GM23248 (cell line): Measurements from ENCODE around the gene COL12A1. TPM values are rescaled to one million over a fixed set of nuclear protein-coding genes. Genes with fewer than 3 reads are reported as not detected.
A peak's percentile ranks its signal among the peaks of the same experiment; 100 is the strongest.

Experiments
- DNase-seq: peaks from one replicate; pipeline ENCODE4 v3.0.0-alpha.2; 2015
- H2AFZ ChIP-seq: fragments of 200-600 bp; sonication (generic); 2 replicates; pipeline ENCODE4 v1.6.1; 2016; ENCODE audit warnings: antibody characterized with exemption
- H3F3A ChIP-seq: fragments of 200-600 bp; sonication (generic); 2 replicates; pipeline ENCODE4 v1.6.1; 2016; ENCODE audit warnings: mild to moderate bottlenecking, antibody characterized with exemption, mixed run types; ENCODE audit not compliant: insufficient read depth
- H3K27ac ChIP-seq: fragments of 200-600 bp; sonication (generic); 2 replicates; pipeline ENCODE4 v1.5.1; 2016; ENCODE audit warnings: mild to moderate bottlenecking
- H3K27me3 ChIP-seq: fragments of 200-600 bp; sonication (generic); replicated peaks from 2 replicates; pipeline ENCODE4 v1.6.1; 2016; ENCODE audit warnings: mild to moderate bottlenecking; ENCODE audit not compliant: insufficient read depth
- H3K36me3 ChIP-seq: fragments of 200-600 bp; sonication (generic); 2 replicates; pipeline ENCODE4 v1.6.1; 2016; ENCODE audit warnings: low read depth, mild to moderate bottlenecking
- H3K4me1 ChIP-seq: fragments of 200-600 bp; sonication (generic); 2 replicates; pipeline ENCODE4 v1.6.1; 2016; ENCODE audit warnings: mild to moderate bottlenecking; ENCODE audit not compliant: insufficient read depth
- H3K4me2 ChIP-seq: fragments of 200-600 bp; sonication (generic); one replicate; pipeline ENCODE4 v1.6.1; 2016; ENCODE audit warnings: mild to moderate bottlenecking; ENCODE audit not compliant: unreplicated experiment
- H3K4me3 ChIP-seq: fragments of 200-600 bp; sonication (generic); 2 replicates; pipeline ENCODE4 v1.5.1; 2016; ENCODE audit warnings: mild to moderate bottlenecking
- H3K79me2 ChIP-seq: fragments of 200-600 bp; sonication (generic); 2 replicates; pipeline ENCODE4 v1.6.1; 2016; ENCODE audit warnings: mild to moderate bottlenecking; ENCODE audit not compliant: insufficient read depth
- H3K9ac ChIP-seq: fragments of 200-600 bp; sonication (generic); 2 replicates; pipeline ENCODE4 v1.6.1; 2016; ENCODE audit warnings: mild to moderate bottlenecking
- H3K9me2 ChIP-seq: fragments of 200-600 bp; sonication (generic); 2 replicates; pipeline ENCODE4 v1.6.1; 2016; ENCODE audit warnings: mixed run types, mild to moderate bottlenecking, moderate library complexity; ENCODE audit not compliant: insufficient read depth
- H3K9me3 ChIP-seq: fragments of 200-600 bp; sonication (generic); one replicate; pipeline ENCODE4 v1.6.1; 2017; ENCODE audit warnings: low read depth
- H4K20me1 ChIP-seq: fragments of 200-600 bp; sonication (generic); 2 replicates; pipeline ENCODE4 v1.6.0; 2016; ENCODE audit not compliant: insufficient read depth
- EZH2 ChIP-seq: fragments of 200-600 bp; sonication (generic); IDR thresholded peaks from 2 replicates; pipeline ENCODE4 v1.6.1; 2018; ENCODE audit warnings: antibody characterized with exemption, mild to moderate bottlenecking; ENCODE audit not compliant: insufficient read depth, poor library complexity, severe bottlenecking
- EZH2phosphoT487 ChIP-seq: fragments of 200-600 bp; sonication (generic); IDR thresholded peaks from 2 replicates; pipeline ENCODE4 v1.6.1; 2018; ENCODE audit warnings: antibody characterized with exemption, moderate library complexity, mild to moderate bottlenecking, low read depth; ENCODE audit not compliant: insufficient read depth
- WGBS, 2 experiments: methylation state at CpG; one replicate each; pipeline ENCODE4 v1.1.6; 2015 to 2017; ENCODE audit warnings: low lambda C conversion rate in 2 of 2, low coverage in 1 of 2; ENCODE audit errors: missing lambda C conversion rate in 2 of 2; 5-methylcytosine and 5-hydroxymethylcytosine counted together
- in situ Hi-C: fragments of 300-500 bp; cut with MboI; formaldehyde crosslinking; loops from 2 replicates; pipeline ENCODE4 v1.15.0; 2020
- polyA plus RNA-seq: library from polyadenylated mRNA; unstranded; fragments of >200 nt; fragmentation: Nextera tagmentation; extraction: Ambion mirVana; gene quantifications from 2 replicates; pipeline ENCODE4 v1.2.1, GENCODE V29; 2016
- total RNA-seq: library from RNA; depleted of rRNA; stranded (reverse); fragments of >200 nt; shearing (Covaris generic); gene quantifications from 2 replicates; pipeline ENCODE4 v1.2.3, GENCODE V29; 2014

The COL12A1 gene
- total and polyA plus RNA-seq, 2 experiments from 2014 or later: 253 to 1,033 TPM

GRCh38 chr6:75107913-75108312 is 97.9 kb downstream of the COL12A1 start:
- no peak overlapping the region for H3K4me3 ChIP-seq
- TF ChIP-seq EZH2: no peak
- no peak for TF ChIP-seq EZH2phosphoT487
- no peak for DNase-seq
- no peaks in the 10 kb centered on the region for H3K27me3 ChIP-seq
- peaks cover 31% of the 10 kb centered on the region for H3K4me1 ChIP-seq
- no peaks in the 10 kb centered on the region for H3K9me2 ChIP-seq
- H3K9me3 ChIP-seq: no peaks in the 10 kb centered on the region
- H3K36me3 ChIP-seq: peaks cover 96% of the 10 kb centered on the region
- H3K27ac ChIP-seq: no peak overlapping the region
- no peak overlapping the region for H3K4me2 ChIP-seq
- no peak overlapping the region for H2AFZ ChIP-seq
- H3K9ac ChIP-seq: no peak overlapping the region
- H3F3A ChIP-seq: peaks cover 76% of the 10 kb centered on the region
- 0 out of 2 replicates have a peak, but pooled peaks cover 4% of the 10 kb centered on the region for H3K79me2 ChIP-seq
- in situ Hi-C loops: no loop called here
- H4K20me1 ChIP-seq: no peaks in the 10 kb centered on the region

DNA sequence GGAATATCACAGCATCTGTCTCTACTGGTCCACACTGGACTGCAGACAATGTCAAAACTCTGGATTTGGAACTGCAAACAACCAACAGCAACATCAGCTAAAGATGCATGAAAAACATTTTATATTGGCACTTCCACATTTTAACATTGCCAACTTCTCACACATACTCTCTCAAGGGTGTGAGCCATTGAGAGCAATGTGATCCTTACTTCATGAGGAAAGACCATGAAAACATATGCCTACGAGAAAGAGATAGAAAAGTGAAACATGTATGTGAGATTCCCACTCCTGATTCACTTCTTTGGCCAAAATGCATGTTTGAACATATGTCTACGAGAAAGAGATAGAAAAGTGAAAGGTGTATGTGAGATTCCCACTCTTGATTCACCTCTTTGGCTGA is 99.4 kb downstream of the COL12A1 start:
- H3K9me3 ChIP-seq: no peaks in the 10 kb centered on the region
- no peak overlapping the region for H3K4me2 ChIP-seq
- in situ Hi-C loops: no loop called here
- peaks cover 46% of the 10 kb centered on the region for H3K4me1 ChIP-seq
- peaks cover 77% of the 10 kb centered on the region for H3F3A ChIP-seq
- H3K27me3 ChIP-seq: no peaks in the 10 kb centered on the region
- TF ChIP-seq EZH2 (no peak), EZH2phosphoT487 (no peak)
- H3K27ac ChIP-seq: no peak overlapping the region
- H4K20me1 ChIP-seq: no peaks in the 10 kb centered on the region
- peaks cover 94% of the 10 kb centered on the region for H3K36me3 ChIP-seq
- DNase-seq: no peak
- 0 out of 2 replicates have a peak, but pooled peaks cover 4% of the 10 kb centered on the region for H3K79me2 ChIP-seq
- H3K9me2 ChIP-seq: no peaks in the 10 kb centered on the region
- H3K4me3 ChIP-seq: no peak overlapping the region
- H2AFZ ChIP-seq: no peak overlapping the region
- 98% methylated on average over 2 of the region's 2 CpGs for WGBS, 2 experiments
- H3K9ac ChIP-seq: no peak overlapping the region

DNA sequence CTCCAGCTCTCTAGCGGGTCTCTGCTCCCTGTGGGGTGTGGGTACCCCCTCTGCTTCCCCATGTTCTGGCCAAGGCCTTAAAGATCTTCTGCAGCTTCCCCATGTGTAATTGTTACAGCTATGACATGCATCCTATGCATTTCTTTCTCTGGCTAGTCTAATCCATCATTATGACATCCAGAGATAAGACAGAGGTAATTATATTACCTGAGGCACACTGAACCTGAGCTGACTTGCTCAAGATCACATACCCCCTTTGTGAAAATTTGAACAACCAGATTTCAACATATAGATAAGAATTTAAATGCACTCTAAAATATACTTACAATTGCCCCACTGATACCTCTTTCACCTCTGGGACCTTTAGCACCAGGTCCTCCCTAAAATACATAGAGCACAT is 102.4 kb downstream of the COL12A1 start:
- H3K9me3 ChIP-seq: no peaks in the 10 kb centered on the region
- H3F3A ChIP-seq: peaks cover 80% of the 10 kb centered on the region
- H3K4me3 ChIP-seq: no peak overlapping the region
- peaks cover 54% of the 10 kb centered on the region for H3K4me1 ChIP-seq
- no peak overlapping the region for H3K4me2 ChIP-seq
- TF ChIP-seq EZH2 (no peak), EZH2phosphoT487 (no peak)
- DNase-seq: no peak
- 95% methylated on average over 1 of the region's 1 CpG for WGBS, 2 experiments
- no peak overlapping the region for H2AFZ ChIP-seq
- no peaks in the 10 kb centered on the region for H3K9me2 ChIP-seq
- H3K9ac ChIP-seq: no peak overlapping the region
- H3K36me3 ChIP-seq: peaks cover 89% of the 10 kb centered on the region
- 0 out of 2 replicates have a peak, but pooled peaks cover 4% of the 10 kb centered on the region for H3K79me2 ChIP-seq
- H3K27ac ChIP-seq: peak overlapping the region; percentile 81; the same call in 1 of the 2 replicates
- H3K27me3 ChIP-seq: no peaks in the 10 kb centered on the region
- in situ Hi-C loops: no loop called here
- no peaks in the 10 kb centered on the region for H4K20me1 ChIP-seq

DNA sequence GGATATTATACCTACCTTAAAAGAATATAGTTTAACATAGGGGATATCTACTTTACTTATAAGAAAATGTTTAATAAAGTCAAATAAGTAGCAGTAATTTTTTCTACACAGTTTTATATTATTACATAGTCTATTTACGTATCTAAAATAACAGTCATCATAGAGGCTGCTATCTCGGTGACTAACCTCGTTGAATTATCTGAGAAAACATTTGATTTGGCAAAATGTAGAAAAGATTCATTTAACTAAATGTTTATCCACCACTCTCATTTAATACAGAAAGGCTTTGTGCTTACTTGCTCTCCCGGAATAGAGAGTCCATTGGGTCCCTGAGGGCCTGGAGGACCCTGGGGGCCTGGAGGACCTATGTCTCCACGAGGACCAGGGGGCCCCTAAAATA is 103.6 kb downstream of the COL12A1 start:
- H3K9me2 ChIP-seq: no peaks in the 10 kb centered on the region
- peak overlapping the region; percentile 18 for H3K4me2 ChIP-seq
- no peaks in the 10 kb centered on the region for H3K27me3 ChIP-seq
- 47 to 49% methylated on average over 5 of the region's 5 CpGs for WGBS, 2 experiments
- DNase-seq: peak; percentile 57
- no peaks in the 10 kb centered on the region for H3K9me3 ChIP-seq
- H3K4me3 ChIP-seq: peak overlapping the region; percentile 31; the same call in 1 of the 2 replicates
- peaks cover 4% of the 10 kb centered on the region; the same call in 1 of the 2 replicates for H3K79me2 ChIP-seq
- peak overlapping the region; percentile 81 for H3K27ac ChIP-seq
- H3F3A ChIP-seq: peaks cover 86% of the 10 kb centered on the region
- peak overlapping the region; percentile 51 for H3K9ac ChIP-seq
- peaks cover 59% of the 10 kb centered on the region for H3K4me1 ChIP-seq
- H4K20me1 ChIP-seq: no peaks in the 10 kb centered on the region
- H2AFZ ChIP-seq: no peak overlapping the region
- no peak for TF ChIP-seq EZH2
- TF ChIP-seq EZH2phosphoT487: no peak
- in situ Hi-C loops: no loop called here
- H3K36me3 ChIP-seq: peaks cover 89% of the 10 kb centered on the region

GRCh38 chr6:75101896-75102295 is 104.0 kb downstream of the COL12A1 start:
- Histone ChIP-seq H3K36me3 (peaks cover 89% of the 10 kb centered on the region), H3K4me2 (peak overlapping the region; percentile 18), H3K27me3 (no peaks in the 10 kb centered on the region), H3K9ac (peak overlapping the region; percentile 51), H3K9me3 (no peaks in the 10 kb centered on the region), H2AFZ (no peak overlapping the region), H3K27ac (peak overlapping the region; percentile 81), H3K79me2 (peaks cover 4% of the 10 kb centered on the region; the same call in 1 of the 2 replicates), H3F3A (peaks cover 90% of the 10 kb centered on the region), H3K4me1 (peaks cover 59% of the 10 kb centered on the region), H3K4me3 (no peak overlapping the region), H4K20me1 (no peaks in the 10 kb centered on the region), H3K9me2 (no peaks in the 10 kb centered on the region)
- in situ Hi-C loops: no loop called here
- TF ChIP-seq EZH2 (no peak), EZH2phosphoT487 (no peak)
- 6 to 9% methylated on average over 4 of the region's 4 CpGs for WGBS, 2 experiments
- DNase-seq: peak; percentile 87
